Ishikawa (cell line): ENCODE data around the gene VPS18.

Experiments used
- CEBPB ChIP-seq: IDR thresholded peaks from 2 replicates; pipeline ENCODE4 v1.6.1; 2012
- EGR1 ChIP-seq: IDR thresholded peaks from 2 replicates; pipeline ENCODE4 v1.6.1; 2012
- FOXM1 ChIP-seq: IDR thresholded peaks from 2 replicates; pipeline ENCODE4 v1.6.1; 2012; ENCODE audit warnings: low read depth, borderline replicate concordance
- RAD21 ChIP-seq: IDR thresholded peaks from 2 replicates; pipeline ENCODE4 v1.6.1; 2012; ENCODE audit warnings: low read depth
- TAF1 ChIP-seq: IDR thresholded peaks from 2 replicates; pipeline ENCODE4 v1.6.1; 2012; ENCODE audit warnings: low read depth, mild to moderate bottlenecking

DNA sequence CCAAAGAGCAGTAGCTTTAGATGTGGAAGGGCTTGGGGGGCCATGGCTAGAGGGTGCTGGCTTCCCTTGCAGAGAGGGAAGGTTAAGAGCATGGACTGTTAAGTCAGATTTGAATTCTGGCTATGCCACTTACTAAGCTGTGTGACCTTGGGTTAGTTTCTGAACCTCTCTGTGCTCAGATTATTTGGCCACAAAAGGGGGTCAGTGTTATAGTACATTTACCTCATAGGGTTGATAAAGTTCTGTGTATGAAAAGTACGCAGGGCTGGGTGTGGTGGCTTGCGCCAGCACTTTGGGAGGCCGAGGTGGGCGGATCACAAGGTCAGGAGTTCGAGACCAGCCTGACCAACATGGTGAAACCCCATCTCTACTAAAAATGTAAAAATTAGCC is 6.8 kb downstream of the VPS18 start:
- TF ChIP-seq CEBPB = no peak
- no peak for TF ChIP-seq TAF1
- TF ChIP-seq EGR1 = no peak
- no peak for TF ChIP-seq FOXM1
- TF ChIP-seq RAD21 = no peak
